Endothelial cell of umbilical vein (primary cell): ENCODE data around the gene NUDCD3. TPM values are rescaled to one million over a fixed set of nuclear protein-coding genes. Genes with fewer than 3 reads are reported as not detected.

Source experiments
- BruUV-seq: library from RNA; stranded (reverse); fragments of 400-500 nt; replicated peaks from 2 replicates; lab custom pipeline; 2021; lab: Mats Ljungman, UMichigan
- CTCF ChIA-PET: fragments of 300-600, 350-600 bp; sonication (Branson Sonifier 250); formaldehyde crosslinking; loops from one replicate; lab custom pipeline; 2021; ENCODE audit warnings: antibody characterized with exemption, inconsistent platforms; lab: Charles Lee
- POLR2A ChIA-PET: fragments of 300-600, 350-600 bp; sonication (Branson Sonifier 250); formaldehyde crosslinking; loops from one replicate; lab custom pipeline; 2021; ENCODE audit warnings: antibody characterized with exemption, inconsistent platforms; lab: Charles Lee
- DNase-seq: peaks from one replicate; pipeline ENCODE4 v3.0.0-alpha.2; 2011; ENCODE audit warnings: low read depth, low spot score
- FAIRE-seq: peaks from 2 replicates; lab custom pipeline; 2011; peaks lifted over from hg19 to GRCh38; lab: Jason Lieb, UNC
- H2AFZ ChIP-seq: 2 replicates; pipeline ENCODE4 v1.6.0; 2012; ENCODE audit warnings: low read depth, low read length, control low read depth, inconsistent platforms
- H3K27ac ChIP-seq: 2 replicates; pipeline ENCODE4 v1.5.1; 2011; ENCODE audit warnings: low read depth, mild to moderate bottlenecking, control low read depth, low read length, moderate library complexity; ENCODE audit not compliant: insufficient read depth
- H3K27me3 ChIP-seq, 2 experiments: 2 replicates each; pipeline versions ENCODE4 v1.6.0 to v1.6.1; 2011; ENCODE audit warnings: low read length in 2 of 2, mixed read lengths in 1 of 2; ENCODE audit not compliant: control insufficient read depth in 2 of 2, insufficient read depth in 2 of 2
- H3K36me3 ChIP-seq, 2 experiments: 2 replicates in 1 of 2; 3 replicates in 1 of 2; pipeline ENCODE4 v1.5.1; 2011; ENCODE audit warnings: low read length in 2 of 2, mild to moderate bottlenecking in 1 of 2, moderate library complexity in 1 of 2; ENCODE audit not compliant: control insufficient read depth in 2 of 2, insufficient read depth in 2 of 2; ENCODE audit errors: extremely low read depth in 1 of 2
- H3K4me1 ChIP-seq: 3 replicates; pipeline ENCODE4 v1.5.1; 2011; ENCODE audit warnings: mild to moderate bottlenecking, low read length; ENCODE audit not compliant: control insufficient read depth, insufficient read depth; ENCODE audit errors: extremely low read depth
- H3K4me2 ChIP-seq: 2 replicates; pipeline ENCODE4 v1.6.1; 2011; ENCODE audit warnings: low read length, control low read depth, mixed read lengths; ENCODE audit not compliant: insufficient read depth
- H3K4me3 ChIP-seq, 3 experiments: fragments of 200-600 bp in 1 of 3; sonication (generic), shearing (Covaris generic) in 1 of 3; replicated peaks in 1 of 3; 2 replicates each; pipeline ENCODE4 v1.5.1; 2011 to 2016; ENCODE audit warnings: control low read depth in 3 of 3, low read length in 3 of 3, mild to moderate bottlenecking in 2 of 3, inconsistent platforms in 1 of 3, low read depth in 1 of 3, moderate library complexity in 1 of 3; ENCODE audit not compliant: insufficient read depth in 1 of 3
- H3K79me2 ChIP-seq: 2 replicates; pipeline ENCODE4 v1.6.0; 2012; ENCODE audit warnings: low read length, inconsistent platforms; ENCODE audit not compliant: control insufficient read depth, insufficient read depth
- H3K9ac ChIP-seq: replicated peaks from 2 replicates; pipeline ENCODE3; 2011; ENCODE audit warnings: low read length, control low read depth; ENCODE audit not compliant: insufficient read depth; ENCODE audit errors: extremely low read depth
- H3K9me1 ChIP-seq: replicated peaks from 3 replicates; pipeline ENCODE4 v1.6.0; 2011; ENCODE audit warnings: mild to moderate bottlenecking, low read length; ENCODE audit not compliant: control insufficient read depth, insufficient read depth; ENCODE audit errors: extremely low read depth
- H3K9me3 ChIP-seq: replicated peaks from 2 replicates; pipeline ENCODE4 v1.5.1; 2012; ENCODE audit warnings: low read length, inconsistent platforms; ENCODE audit not compliant: control insufficient read depth, insufficient read depth
- H4K20me1 ChIP-seq: replicated peaks from 2 replicates; pipeline ENCODE3; 2011; ENCODE audit warnings: mild to moderate bottlenecking, low read length; ENCODE audit not compliant: control insufficient read depth, insufficient read depth; ENCODE audit errors: extremely low read depth
- EZH2 ChIP-seq: IDR thresholded peaks from 2 replicates; pipeline ENCODE4 v1.6.1; 2012; ENCODE audit warnings: borderline replicate concordance, low read depth, mild to moderate bottlenecking, moderate library complexity, low read length, inconsistent platforms; ENCODE audit not compliant: severe bottlenecking
- GATA2 ChIP-seq: IDR thresholded peaks from 2 replicates; pipeline ENCODE4 v1.7.0; 2011; ENCODE audit warnings: low read depth, mild to moderate bottlenecking, moderate library complexity, mixed read lengths, low read length; ENCODE audit not compliant: insufficient read length, insufficient read depth
- dilution Hi-C: fragments of 300-500 bp; cut with MboI; formaldehyde crosslinking; loops from one replicate; pipeline ENCODE4 v1.15.0; 2019; ENCODE audit warnings: low sequenced_read_pairs; ENCODE audit not compliant: extremely low pct_ligation_motif_present
- intact Hi-C: fragments of 100-400 bp; cut with micrococcal nuclease; formaldehyde crosslinking; loops from one replicate; pipeline ENCODE4 v1.10.0; 2022
- polyA plus RNA-seq, 4 experiments: library from polyadenylated mRNA; depleted of rRNA in 3 of 4; stranded (reverse) in 3 of 4; unstranded in 1 of 4; fragments of >200 nt; gene quantifications; 2 replicates each; pipeline versions ENCODE4 v1.2.1 to v1.2.3, GENCODE V29; 2011 to 2012; ENCODE audit warnings: missing spikeins in 1 of 4
- total RNA-seq: library from RNA; stranded (reverse); gene quantifications from 2 replicates; pipeline ENCODE4 v1.2.3, GENCODE V29; 2021
- TF ChIP-seq, protein P1 (sequence below), 2 donors: IDR thresholded peaks; 1 replicate in 1 of 2; 2 replicates in 1 of 2; pipeline ENCODE4 v1.5.1; 2011; ENCODE audit warnings: low read length in 2 of 2, mild to moderate bottlenecking in 2 of 2, moderate library complexity in 2 of 2, control low read depth in 1 of 2, inconsistent platforms in 1 of 2, low read depth in 1 of 2; ENCODE audit not compliant: insufficient read depth in 1 of 2; ENCODE audit errors: extremely low read depth in 1 of 2

NUDCD3 gene
- total and polyA plus RNA-seq, 2 donors (not counting 3 experiments of a cell fraction or from before 2014, with no cell fraction given), result 50.6 to 137 TPM

DNA sequence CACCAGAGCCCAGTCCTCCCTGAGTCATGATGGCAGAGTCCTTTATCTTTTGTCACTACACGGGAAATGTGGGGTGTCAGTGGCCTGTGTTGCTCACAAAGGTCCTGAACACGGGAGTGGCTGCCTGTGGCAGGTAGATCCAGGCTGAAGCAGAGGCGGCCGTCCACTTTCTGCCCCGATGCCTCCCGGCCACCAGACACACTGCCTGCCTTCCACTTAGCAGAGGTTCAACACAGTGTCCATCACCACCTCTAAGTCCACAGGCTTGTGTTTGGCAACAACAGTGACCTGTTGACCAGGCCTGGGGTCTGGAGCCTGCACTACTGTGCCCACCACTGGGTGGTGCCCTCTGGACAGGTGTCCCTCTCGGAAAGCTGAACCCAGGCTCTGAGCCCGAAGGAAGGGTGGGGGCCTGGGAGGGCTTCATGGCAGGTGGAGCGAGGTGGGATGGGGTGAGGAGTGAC lies 115.2 kb downstream of the NUDCD3 start:
- no peak for FAIRE-seq
- H3K9me1 ChIP-seq, result no peaks in the 10 kb centered on the region
- H2AFZ ChIP-seq, result no peak overlapping the region
- H3K9me3 ChIP-seq, result no peaks in the 10 kb centered on the region
- dilution Hi-C loops (no loop called here), intact Hi-C loops (loop anchor here (1.0 kb wide), 1 partner anchor 102 kb away; no protein-coding TSS in a partner anchor)
- ChIA-PET POLR2A (no interaction called here), CTCF (interaction anchor here (0.8 to 1.5 kb wide), 2 partner anchors 33 to 190 kb away, joined by 4 to 7 read pairs; no protein-coding TSS in a partner anchor)
- H3K79me2 ChIP-seq, result no peaks in the 10 kb centered on the region
- H3K4me2 ChIP-seq, result no peak overlapping the region
- no peaks in the 10 kb centered on the region for H4K20me1 ChIP-seq
- no peak for DNase-seq
- peaks cover 25% of the 10 kb centered on the region for H3K4me1 ChIP-seq
- no peak overlapping the region for H3K9ac ChIP-seq
- no peaks in the 10 kb centered on the region for H3K36me3 ChIP-seq
- no peaks in the 10 kb centered on the region for H3K27me3 ChIP-seq
- TF ChIP-seq GATA2 (no peak), EZH2 (no peak)
- TF ChIP-seq, protein P1, sequence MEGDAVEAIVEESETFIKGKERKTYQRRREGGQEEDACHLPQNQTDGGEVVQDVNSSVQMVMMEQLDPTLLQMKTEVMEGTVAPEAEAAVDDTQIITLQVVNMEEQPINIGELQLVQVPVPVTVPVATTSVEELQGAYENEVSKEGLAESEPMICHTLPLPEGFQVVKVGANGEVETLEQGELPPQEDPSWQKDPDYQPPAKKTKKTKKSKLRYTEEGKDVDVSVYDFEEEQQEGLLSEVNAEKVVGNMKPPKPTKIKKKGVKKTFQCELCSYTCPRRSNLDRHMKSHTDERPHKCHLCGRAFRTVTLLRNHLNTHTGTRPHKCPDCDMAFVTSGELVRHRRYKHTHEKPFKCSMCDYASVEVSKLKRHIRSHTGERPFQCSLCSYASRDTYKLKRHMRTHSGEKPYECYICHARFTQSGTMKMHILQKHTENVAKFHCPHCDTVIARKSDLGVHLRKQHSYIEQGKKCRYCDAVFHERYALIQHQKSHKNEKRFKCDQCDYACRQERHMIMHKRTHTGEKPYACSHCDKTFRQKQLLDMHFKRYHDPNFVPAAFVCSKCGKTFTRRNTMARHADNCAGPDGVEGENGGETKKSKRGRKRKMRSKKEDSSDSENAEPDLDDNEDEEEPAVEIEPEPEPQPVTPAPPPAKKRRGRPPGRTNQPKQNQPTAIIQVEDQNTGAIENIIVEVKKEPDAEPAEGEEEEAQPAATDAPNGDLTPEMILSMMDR (IDR thresholded peaks at IDR 0.05; ENCODE audit: extremely low read depth in 1 of 2, insufficient read depth in 1 of 2, low read depth in 1 of 2, low read length in 2 of 2), result peak; percentile 23 to 58
- BruUV-seq, result no TSS peak
- no peak overlapping the region for H3K4me3 ChIP-seq
- H3K27ac ChIP-seq, result no peak overlapping the region
